ENCODE measurements around the gene GREB1L.

DNA sequence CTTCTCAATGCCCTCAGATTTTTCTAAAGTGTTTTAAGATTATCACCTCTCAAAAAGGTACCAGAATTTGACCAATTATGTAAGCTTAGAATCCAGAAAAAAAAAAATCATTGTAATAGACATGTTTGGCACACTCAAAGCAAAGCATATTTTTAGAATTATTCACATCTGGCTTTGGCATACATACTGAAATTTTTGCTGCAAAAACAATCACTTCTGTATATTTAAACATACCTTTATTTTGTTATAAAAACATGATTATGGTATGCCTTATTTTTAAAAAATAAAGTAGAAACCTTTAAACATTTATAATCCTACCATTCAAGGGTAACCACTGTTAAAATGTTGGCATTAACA, 215.1 kb downstream of the GREB1L start:
- TF ChIP-seq POLR2AphosphoS5 (IDR thresholded peaks at IDR 0.05; ENCODE audit: insufficient read depth, low read depth, low read length) (no peak), POLR2A (IDR thresholded peaks at IDR 0.05; ENCODE audit: low read depth, low read length) (no peak)
- TF ChIP-seq, protein P1, sequence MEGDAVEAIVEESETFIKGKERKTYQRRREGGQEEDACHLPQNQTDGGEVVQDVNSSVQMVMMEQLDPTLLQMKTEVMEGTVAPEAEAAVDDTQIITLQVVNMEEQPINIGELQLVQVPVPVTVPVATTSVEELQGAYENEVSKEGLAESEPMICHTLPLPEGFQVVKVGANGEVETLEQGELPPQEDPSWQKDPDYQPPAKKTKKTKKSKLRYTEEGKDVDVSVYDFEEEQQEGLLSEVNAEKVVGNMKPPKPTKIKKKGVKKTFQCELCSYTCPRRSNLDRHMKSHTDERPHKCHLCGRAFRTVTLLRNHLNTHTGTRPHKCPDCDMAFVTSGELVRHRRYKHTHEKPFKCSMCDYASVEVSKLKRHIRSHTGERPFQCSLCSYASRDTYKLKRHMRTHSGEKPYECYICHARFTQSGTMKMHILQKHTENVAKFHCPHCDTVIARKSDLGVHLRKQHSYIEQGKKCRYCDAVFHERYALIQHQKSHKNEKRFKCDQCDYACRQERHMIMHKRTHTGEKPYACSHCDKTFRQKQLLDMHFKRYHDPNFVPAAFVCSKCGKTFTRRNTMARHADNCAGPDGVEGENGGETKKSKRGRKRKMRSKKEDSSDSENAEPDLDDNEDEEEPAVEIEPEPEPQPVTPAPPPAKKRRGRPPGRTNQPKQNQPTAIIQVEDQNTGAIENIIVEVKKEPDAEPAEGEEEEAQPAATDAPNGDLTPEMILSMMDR (IDR thresholded peaks at IDR 0.05; ENCODE audit: extremely low read depth in 1 of 2, insufficient read depth in 1 of 2, low read depth in 1 of 2, low read length in 2 of 2) = no peak
- TF ChIP-seq, protein P2, sequence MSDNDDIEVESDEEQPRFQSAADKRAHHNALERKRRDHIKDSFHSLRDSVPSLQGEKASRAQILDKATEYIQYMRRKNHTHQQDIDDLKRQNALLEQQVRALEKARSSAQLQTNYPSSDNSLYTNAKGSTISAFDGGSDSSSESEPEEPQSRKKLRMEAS (IDR thresholded peaks at IDR 0.05; ENCODE audit: insufficient read depth, insufficient read length) = no peak
